ENCODE data around the gene ANK3.

ANK3 gene

DNA sequence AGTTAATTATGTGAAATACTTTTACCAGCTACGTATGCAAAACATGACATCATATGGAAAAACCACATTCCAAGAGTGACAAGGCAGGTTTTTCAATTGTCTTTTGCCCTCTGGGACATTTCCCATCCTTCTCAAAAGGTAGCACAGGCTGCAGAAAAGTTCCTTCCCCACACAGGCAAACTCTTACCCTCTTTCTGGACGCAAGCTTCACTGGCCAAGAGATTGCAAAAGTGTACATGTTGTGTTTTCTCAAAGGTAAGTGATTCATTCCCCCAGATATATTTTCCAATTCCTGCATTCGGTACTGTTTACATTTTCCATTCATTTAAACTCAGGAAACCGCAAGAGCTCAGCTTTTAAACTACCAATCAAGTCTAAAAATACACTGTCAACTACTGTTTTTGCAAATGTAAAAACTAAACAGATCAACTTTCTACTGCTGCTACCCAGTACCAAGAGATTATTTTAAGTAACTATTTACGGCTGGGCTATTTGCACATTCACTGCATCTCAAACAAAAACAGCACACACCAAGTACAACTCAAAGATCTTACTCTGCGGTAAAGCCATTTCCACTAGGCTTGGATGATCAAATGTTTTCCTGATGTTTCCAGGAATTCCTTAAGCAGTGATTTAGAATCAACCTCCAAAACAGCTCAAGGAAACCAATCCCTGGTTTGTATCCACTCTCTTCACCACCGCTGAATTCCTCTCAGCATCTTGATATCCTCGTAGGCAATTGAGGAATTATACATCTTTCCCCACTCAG lies 249.7 kb downstream of the ANK3 start:
- peak overlapping the region; percentile 60 for H3K4me3 ChIP-seq (ENCODE audit: low read length)
- no peak for DNase-seq (ENCODE audit: low read depth)

DNA sequence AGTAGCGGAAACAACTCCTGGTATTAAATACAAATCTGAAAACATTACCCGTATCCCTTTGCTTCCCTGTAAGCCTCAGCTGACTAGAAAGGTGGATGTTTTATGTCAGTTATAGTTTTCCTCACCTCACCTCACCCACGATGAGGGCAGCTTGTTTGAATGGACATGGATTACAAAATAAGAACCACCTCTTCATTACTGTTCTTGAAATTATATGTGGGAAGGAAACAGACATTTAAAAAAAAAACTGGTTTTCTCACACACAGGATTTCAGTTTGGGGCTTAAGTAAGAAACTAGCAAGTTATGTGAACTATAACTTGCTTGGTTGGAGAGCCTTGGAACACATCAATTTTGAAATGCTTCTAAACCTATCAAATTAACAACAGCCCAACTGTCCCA lies 250.4 kb downstream of the ANK3 start:
- H3K4me3 ChIP-seq (ENCODE audit: low read length) = peak overlapping the region; percentile 60
- TF ChIP-seq, protein P1, sequence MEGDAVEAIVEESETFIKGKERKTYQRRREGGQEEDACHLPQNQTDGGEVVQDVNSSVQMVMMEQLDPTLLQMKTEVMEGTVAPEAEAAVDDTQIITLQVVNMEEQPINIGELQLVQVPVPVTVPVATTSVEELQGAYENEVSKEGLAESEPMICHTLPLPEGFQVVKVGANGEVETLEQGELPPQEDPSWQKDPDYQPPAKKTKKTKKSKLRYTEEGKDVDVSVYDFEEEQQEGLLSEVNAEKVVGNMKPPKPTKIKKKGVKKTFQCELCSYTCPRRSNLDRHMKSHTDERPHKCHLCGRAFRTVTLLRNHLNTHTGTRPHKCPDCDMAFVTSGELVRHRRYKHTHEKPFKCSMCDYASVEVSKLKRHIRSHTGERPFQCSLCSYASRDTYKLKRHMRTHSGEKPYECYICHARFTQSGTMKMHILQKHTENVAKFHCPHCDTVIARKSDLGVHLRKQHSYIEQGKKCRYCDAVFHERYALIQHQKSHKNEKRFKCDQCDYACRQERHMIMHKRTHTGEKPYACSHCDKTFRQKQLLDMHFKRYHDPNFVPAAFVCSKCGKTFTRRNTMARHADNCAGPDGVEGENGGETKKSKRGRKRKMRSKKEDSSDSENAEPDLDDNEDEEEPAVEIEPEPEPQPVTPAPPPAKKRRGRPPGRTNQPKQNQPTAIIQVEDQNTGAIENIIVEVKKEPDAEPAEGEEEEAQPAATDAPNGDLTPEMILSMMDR (conservative IDR thresholded peaks at IDR 0.05; ENCODE audit: low read depth, low read length) = no peak

More for the DNA sequence above, 249.7 kb downstream of the ANK3 start:
- TF ChIP-seq, protein P1 (conservative IDR thresholded peaks at IDR 0.05; ENCODE audit: low read depth, low read length) = no peak

DNA sequence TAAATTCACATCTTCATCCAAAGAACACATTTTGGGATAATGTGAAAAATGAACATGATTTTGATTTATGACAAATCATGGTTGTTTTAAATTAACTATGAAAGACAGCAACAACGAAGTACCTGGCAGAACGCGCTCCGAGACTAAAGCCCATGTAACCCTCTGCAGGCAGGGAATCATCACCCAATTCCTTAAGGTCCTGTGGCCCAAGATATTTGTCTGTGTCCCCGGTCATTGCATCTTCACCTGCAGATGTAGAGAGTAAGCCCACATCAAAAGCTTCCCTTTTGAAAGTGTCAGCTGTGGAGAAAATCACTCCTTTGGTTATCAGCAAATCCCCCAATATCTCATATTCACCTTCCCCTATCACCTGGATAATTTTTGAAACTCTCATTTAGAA lies 250.8 kb downstream of the ANK3 start:
- TF ChIP-seq, protein P1 (conservative IDR thresholded peaks at IDR 0.05; ENCODE audit: low read depth, low read length) = no peak
- DNase-seq (ENCODE audit: low read depth) = no peak

More for the DNA sequence above, 250.4 kb downstream of the ANK3 start:
- DNase-seq (ENCODE audit: low read depth) = no peak

DNA sequence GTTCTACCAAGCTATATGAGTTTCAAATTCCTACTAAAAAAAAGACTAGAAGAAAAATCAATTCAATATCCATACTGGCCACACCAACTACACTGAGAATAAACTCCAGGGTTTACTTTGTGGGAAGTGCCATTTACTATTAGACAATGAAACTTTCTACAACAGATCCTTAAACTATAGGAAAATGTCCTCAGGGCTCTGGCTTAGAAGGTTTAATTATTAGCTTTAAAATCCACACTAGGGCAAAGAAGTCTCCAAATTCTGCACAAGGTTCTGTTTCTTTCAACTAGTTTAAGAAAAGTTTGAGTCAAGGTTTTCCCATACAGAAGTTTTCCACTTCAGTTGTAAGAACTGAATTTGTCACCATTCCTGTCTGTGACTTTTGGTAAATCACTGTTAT lies 251.6 kb downstream of the ANK3 start:
- TF ChIP-seq, protein P1 (conservative IDR thresholded peaks at IDR 0.05; ENCODE audit: low read depth, low read length) = no peak
- no peak for DNase-seq (ENCODE audit: low read depth)
- no peak overlapping the region for H3K4me3 ChIP-seq (ENCODE audit: low read length)

More for the DNA sequence above, 250.8 kb downstream of the ANK3 start:
- H3K4me3 ChIP-seq (ENCODE audit: low read length) = no peak overlapping the region

DNA sequence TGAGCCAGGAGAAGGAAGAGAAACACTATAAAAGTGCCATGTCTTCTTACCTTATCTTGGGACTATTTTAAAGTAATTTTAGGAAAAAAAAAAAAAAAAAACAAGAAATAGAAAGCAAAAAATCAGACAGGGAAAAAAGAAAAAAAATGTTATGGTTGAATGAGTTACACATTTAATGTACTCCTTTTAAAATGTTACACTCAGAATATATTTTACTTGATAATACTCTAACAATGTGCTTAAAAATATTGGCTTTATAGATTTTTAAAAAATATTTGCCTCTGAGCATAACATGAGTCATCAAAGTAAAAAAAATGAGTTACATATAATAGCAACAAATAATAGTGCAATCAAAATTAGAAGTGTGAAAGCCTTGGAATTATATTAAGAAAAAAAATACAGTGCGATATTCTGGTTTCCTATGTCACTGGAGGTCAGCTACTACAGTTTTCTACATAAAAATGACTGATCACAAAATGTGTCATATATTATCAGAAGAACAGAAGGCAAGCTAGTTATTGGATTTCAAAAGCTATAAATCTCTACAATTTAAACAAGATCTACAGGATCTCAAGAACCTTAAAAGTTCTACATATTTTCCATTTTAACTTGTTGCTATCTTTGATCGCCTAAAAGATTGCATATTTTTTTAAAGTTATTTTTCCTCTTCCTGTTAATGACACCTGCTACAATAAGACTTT lies 252.2 kb downstream of the ANK3 start:
- DNase-seq (ENCODE audit: low read depth) = no peak
- TF ChIP-seq, protein P1 (conservative IDR thresholded peaks at IDR 0.05; ENCODE audit: low read depth, low read length) = no peak
- no peak overlapping the region for H3K4me3 ChIP-seq (ENCODE audit: low read length)

DNA sequence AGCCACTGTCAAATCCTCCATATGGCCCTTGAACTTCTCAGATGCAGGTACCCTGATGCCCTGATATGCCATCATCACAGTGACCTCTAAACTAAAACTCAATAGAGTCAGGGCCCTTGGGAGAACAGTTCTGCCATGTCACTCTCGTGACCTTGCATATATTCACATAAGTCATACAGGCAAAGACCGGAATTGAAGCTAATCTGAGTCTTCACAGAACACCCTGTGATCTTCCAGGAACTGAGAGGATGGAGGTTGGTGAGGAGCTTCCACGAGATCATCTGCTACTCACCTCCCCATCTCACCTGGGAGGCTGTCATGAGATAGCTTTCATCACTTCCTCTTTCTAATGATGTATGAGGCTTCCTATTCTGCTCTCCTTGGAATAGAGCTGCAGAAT lies 254.7 kb downstream of the ANK3 start:
- H3K4me3 ChIP-seq (ENCODE audit: low read length) = no peak overlapping the region
- DNase-seq (ENCODE audit: low read depth) = no peak
- TF ChIP-seq, protein P1 (conservative IDR thresholded peaks at IDR 0.05; ENCODE audit: low read depth, low read length) = no peak
